GM19452 (cell line): ENCODE results near the gene PPHLN1.

Experiments used
- ATAC-seq: cut with Tn5 transposase; IDR thresholded peaks from one replicate; pipeline ENCODE4 v1.9.1; 2021; ENCODE audit not compliant: unreplicated experiment

Gene PPHLN1, protein sequence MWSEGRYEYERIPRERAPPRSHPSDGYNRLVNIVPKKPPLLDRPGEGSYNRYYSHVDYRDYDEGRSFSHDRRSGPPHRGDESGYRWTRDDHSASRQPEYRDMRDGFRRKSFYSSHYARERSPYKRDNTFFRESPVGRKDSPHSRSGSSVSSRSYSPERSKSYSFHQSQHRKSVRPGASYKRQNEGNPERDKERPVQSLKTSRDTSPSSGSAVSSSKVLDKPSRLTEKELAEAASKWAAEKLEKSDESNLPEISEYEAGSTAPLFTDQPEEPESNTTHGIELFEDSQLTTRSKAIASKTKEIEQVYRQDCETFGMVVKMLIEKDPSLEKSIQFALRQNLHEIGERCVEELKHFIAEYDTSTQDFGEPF

DNA sequence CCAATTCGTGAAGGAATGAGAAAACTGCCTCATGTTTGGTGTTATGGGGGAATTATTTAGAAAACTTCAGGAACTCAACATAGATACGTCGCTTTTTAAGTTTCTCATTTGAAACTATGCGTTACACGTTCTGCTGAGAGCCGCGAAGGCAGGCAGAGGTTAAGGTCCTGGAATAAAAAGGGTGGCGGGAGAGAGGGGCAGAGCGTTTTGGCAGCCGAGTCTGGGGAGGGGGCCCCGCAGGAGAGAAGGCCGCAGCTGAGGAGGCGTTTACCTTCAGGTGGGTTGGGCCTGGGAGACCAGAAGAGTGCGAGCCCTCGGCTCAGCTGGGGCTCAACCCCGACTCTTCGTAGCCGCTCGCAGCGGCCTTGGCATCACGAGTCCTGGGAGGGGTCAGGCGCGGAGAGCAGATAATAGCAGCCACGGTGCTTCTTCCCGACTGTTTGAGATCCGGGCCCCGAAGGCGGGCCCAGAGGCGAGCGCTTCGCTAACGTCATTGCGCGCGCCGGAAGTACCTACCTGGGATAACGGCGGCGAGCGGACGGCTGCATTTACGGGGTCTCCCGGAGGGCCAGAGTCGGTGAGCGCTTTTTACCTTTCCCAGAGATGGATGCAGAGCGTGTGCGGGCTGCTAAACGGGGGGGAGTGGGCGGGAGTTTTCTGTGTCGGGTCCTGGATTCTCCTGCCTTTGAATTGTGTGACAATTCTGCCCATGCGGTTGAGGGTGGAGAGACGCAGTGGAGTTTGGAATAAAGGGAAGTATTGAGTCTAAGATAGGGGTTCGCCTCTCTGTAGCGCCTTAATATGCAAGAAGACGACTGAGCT, at the start of gene PPHLN1, which contains the start of gene ZCRB1:
PPHLN1 (plus strand) TSS at position 515 of the 822 bp plus-strand sequence. CDS start 9,736 bp downstream, outside the sequence.
ZCRB1 (minus strand) TSS at position 442 of the 822 bp plus-strand sequence. CDS start 1,992 bp downstream, outside the sequence.
- ATAC-seq: peak; percentile 94

DNA sequence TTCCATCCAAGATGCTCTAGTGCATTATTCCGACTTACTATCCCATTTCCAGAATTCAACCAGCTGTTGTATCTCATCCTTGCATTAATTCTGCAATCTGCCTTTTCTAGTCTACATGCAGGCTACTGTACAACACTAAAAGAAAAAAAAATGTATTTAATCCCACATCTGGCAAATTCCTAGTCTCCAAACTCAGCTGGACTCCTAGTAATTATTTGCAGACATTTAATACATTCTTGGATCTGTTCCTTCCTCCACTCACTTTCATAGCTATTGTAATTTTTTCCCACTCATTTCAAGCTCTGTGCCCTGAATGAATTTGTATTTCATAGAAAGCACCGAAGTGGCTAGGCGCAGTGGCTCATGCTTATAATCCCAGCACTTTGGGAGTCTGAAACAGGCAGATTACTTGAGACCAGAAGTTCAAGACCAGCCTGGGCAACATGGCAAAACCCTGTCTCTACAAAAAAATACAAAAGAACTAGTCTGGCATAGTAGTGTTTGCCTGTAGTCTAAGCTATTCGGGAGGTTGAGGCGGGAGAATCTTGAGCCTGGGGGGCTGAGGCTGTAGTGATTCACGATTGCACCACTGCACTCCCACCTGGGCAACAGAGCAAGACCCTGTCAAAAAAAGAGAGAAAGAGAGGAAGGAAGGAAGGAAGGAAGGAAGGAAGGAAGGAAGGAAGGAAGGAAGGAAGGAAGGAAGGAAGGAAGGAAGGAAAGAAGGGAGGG, 48.4 kb upstream of the PPHLN1 start:
- no peak for ATAC-seq

DNA sequence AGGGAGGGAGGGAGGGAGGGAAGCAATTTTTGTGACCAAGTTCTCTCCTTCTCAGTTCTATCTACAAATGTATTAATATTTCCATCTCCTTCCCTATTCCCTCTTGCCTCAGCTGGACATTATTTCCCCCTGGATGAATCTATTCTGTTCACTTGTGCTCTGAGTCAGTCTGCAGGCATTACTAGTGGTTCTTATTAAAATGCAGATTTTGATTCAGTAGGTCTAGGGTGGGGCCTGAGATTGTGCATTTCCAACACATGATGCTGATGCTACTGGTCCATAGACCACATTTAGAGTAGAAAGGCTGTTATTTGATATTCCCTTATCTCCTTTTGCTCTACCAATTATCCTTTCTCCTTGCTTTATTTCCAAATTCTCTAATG, 47.8 kb upstream of the PPHLN1 start:
- no peak for ATAC-seq

DNA sequence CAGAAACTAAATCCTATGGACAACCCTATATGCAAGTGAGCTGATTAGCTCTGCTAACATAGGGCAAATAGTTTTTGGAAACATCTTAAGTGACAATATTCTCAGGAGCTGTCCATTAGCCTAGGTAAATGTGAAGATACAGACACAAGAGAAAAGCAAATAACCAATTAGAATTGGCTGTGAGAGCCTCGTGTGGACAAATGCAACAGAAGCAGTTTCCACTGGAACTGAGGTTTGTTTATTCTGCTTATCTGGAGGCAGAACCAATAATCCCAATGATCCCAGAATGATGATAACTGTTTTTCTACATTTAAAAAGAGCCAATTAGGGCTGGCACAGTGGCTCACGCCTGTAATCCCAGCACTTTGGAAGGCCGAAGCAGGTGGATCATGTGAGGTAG, 44.7 kb upstream of the PPHLN1 start:
- no peak for ATAC-seq

DNA sequence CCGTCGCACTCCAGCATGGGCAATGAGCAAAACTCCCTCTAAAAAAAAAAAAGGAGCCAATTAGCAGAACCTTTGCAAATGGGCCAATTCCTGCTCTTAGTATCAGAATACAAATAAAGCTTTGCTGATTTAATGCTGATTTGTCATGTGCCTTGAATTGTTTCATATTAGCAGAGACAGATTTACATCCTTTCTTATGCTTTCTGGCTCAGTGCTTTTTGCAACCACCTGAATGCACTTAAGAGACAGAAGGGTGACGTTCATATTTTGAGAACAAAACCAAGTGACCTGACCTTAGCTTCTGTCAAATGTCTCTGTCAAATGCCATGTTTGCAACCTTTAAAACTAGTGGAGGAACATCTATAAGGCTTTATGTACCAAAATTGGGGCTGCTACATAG, 44.1 kb upstream of the PPHLN1 start:
- no peak for ATAC-seq

DNA sequence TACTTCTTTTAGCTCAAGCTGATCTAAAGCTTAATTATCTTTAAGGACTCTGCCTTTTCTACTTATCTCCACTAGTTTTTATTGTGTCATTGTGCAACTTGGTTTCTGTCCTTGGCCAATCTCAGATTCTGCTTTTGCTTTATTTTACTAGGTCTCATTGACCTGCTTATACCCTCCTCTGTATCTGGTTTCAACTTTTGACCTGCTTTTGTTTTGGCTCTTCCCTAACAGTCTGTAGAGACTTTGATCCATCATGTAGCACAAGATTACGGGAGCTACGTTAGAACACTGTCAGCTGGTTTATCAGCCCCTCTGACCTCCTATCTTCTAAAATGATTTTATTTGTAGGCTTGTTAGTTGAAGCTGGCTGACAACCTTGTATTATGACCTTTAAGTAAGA, 43.7 kb upstream of the PPHLN1 start:
- no peak for ATAC-seq

DNA sequence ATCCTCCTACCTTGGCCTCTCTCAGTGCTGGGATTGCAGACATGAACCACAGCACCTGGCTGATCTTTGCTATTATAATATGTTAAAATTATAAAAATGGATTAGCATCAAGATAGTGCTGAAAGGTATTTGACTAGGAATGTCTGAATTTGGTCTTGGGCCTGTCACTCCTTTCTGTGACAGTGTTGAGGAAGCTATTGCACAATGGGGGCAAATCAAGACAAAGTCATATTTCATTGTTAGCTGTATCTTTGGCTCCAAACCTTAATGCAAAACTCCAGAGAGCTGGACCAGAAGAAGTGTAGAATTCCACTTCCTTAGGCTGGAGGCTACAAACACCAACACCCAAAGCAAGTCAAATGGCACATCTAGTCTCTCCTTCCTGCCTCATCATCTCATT, 42.2 kb upstream of the PPHLN1 start:
- ATAC-seq: no peak

DNA sequence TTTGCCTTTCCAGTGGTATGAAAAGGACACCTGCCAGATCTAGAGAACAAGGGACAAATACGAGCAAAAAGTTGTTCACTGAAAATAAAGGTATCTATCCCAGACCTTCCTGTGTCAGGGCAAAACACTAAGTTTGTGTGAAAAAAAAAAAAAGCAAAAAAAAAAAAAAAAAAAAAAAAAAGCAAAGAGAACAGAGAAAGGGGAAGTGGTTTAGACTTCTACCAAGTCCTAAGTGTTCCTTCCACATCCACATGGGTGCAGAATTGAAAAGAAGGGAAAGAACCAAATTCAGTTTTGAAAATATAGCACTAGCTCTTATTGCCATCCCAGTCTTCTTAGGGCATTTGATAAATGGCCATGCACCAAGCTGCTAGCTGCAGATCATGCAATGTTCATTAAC, 41.8 kb upstream of the PPHLN1 start:
- no peak for ATAC-seq

DNA sequence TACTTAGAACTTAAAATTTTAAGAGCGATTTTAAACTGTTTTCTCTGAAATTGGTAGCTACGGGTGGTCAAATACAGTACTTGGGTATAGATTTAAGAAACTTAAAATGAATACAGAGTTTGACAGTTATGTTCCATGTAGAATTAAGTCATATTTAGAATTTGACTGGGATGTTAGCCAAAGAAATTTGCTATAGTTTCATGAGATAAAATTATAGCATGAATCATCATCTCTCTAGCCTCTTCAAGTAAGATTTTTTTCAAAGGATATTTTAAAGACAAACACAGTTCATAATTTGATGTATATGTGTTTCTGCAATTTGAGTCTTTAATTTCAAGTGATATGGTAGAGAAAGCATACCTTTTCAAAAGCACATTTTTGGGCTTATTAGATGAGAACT, 41.1 kb upstream of the PPHLN1 start:
- ATAC-seq: no peak

DNA sequence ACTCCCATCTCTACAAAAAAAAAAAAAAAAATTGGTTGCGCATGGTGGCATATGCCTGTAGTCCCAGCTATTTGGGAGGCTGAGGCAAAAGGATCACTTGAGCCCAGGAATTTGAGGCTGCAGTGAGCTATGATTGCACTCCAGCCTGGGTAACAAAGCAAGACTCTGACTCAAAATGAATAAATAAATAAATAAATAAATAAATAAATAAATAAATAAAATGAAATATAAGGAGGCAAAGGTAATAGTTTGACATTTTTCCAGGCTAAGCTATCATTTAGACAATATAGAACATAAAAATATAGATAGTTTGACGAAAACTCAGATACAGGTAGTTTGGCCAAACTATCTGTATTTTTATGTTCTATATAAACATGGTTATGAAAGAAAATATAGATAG, 40.5 kb upstream of the PPHLN1 start:
- no peak for ATAC-seq

DNA sequence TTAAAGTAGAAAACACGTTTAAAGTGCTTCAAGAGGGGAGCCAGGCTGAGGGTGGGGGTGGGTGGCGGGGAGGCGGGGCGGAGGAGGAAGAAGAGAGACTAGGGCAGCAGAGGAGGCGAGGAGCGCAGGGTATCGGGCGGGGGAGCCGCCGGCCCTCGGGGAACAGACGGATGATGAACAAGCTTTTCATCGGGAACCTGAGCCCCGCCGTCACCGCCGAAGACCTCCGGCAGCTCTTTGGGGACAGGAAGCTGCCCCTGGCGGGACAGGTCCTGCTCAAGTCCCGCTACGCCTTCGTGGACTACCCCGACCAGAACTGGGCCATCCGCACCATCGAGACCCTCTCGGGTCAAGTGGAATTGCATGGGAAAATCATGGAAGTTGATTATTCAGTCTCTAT, 39.2 kb upstream of the PPHLN1 start:
- ATAC-seq: no peak

DNA sequence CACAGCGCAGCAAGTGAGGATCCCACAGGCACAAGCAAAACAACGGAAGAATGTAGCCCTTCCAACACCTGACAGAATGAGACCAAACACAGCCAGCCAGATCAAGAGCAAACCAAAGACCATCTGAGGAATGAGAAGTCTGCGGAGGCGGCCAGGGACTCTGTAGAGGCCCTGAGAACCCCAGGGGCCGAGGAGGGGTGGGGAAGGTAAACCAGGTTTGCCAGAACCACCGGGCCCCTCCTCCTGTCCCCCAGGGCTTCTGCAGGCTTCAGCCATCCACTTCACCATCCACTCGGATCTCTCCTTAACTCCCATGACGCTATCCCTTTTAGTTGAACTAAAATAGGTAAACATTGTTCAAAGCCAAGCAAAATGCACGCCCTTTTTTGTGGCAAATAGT, 37.4 kb upstream of the PPHLN1 start:
- ATAC-seq: no peak

DNA sequence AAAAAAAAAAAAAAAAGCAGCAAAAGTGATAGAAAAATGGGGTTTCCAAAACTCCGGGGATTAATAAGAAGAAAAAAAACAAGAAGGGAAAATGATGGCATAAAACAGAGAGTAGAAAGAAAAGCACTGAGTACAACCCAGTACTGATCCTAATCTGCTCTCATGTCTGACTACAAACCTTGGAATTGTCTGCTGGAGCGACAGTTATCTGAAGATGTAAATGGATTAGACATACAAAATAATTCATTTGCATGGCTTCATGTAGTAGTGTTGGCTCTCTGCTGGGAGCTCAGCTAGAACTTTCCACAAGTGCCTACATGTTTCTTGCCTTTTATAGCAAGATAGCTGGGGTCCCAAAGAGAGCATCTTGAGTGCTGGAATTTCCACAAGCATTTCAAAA, 34.3 kb upstream of the PPHLN1 start:
- ATAC-seq: no peak

DNA sequence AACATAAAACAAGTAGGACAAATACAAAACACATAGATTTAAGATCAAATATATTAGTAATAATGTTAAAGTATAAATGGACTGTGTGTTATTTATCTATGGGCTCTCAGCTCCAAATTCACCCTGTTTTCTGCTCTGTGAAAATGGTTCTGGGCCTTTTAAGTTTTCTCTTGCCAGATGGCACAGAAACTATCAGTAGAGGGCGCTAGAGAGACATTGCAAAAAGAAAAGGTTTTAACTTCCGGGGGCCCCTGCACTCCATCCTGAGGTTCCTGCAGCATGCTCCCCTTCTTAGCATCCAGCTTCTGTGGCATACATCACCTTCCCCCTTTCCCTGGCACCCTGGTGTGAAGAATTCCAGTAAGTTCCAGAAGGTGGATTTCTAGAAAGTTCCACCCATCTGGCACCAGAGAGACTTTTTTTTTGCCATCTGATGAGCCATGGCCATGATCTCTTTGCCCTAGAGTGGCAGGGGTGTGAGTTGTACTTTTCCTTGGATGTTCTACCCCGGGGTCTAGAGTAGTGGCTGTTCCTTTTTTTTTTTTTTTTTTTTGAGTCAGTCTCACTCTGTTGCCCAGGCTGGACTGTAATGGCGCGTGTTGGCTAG, 29.4 kb upstream of the PPHLN1 start:
- ATAC-seq: no peak

DNA sequence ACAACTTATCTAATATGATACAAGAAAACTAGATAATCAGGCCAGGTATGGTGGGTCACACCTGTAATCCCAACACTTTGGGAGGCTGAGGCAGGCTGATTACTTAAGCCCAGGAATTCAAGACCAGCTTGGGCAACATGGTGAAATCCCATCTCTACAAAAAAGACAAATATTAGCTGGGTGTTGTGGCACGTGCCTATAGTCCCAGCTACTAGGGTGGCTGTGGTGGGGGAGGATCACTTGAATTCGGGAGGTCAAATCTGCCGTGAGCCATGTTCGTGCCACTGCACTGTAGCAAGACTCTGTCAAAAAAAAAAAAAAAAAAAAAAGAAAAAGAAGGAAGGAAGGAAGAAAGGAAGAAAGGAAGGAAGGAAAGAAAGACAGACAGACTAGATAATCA, 27.1 kb upstream of the PPHLN1 start:
- ATAC-seq: no peak

DNA sequence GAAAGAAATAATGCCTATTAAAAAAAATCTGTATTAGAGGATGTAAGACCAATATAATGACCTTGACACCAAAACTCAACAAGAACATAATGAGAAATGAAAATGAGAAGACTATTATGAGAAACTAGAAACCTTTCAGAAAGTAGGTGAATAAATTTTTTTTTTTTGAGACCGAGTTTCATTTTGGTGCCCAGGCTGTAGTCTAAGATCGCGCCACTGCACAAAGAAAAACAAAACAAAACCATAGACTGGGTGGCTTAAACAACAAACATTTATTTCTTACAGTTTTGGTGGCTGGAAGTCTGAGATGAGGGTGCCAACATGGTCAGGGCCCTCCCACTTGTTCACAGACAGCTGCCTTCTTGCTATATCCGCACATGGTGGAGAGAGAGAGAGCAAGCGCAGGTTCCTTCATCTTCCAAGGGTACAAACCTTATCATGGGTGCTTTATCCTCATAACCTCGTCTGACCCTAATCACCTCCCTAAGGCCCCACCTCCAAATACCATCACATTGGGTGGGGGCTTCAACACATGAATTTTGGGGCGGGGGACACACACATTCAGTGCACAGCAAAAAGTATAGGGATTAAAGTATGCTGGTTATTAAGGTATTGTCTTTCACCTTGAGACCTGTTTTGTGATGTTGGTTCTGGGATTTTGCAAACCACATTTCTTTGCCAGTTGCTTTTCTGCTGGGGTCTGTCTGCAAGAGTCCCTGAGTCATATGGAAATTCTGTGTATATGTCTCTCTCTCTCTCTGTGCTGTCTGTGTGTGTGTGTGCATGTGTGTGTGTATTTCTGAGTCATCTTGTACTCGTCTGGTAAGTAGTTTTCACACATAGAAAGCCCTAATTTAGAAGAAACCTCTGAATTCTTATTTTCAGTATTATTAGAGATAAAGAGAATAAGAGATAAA, 26.3 kb upstream of the PPHLN1 start:
- ATAC-seq: peak; percentile 81

DNA sequence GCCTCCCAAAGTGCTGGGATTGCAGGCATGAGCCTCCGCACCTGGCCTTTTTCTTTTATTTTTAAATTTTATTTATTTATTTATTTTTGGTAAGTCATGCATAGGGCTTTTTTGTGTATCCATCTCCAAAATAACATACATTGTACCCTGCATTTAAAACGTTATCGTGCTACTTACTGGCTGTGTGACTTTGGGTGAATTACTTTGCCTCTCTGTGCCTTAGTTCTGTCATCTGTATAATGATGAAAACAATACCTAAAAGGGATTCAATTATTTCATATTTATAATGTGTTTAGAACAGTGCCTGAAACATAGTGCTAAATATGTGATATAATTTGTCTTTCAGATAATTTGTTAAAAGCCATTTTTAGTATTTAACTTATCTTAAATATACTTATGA, 19.7 kb upstream of the PPHLN1 start:
- no peak for ATAC-seq

DNA sequence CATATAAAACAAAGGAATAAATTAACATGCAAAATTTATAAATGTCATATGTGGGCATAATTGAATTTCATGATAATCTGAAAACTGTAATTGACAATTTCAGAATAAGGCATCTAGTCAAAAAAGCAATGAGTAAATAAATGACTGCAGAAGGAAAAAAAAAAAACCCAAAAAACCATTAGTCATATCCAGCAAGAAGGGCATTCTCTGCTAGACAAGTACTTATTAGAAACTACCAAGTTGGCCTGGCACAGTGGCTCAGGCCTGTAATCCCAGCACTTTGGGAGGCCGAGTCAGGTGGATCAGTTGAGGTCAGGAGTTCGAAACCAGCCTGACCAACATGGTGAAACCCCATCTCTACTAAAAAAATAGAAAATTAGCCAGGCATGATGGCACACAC, 17.6 kb upstream of the PPHLN1 start:
- ATAC-seq: no peak

DNA sequence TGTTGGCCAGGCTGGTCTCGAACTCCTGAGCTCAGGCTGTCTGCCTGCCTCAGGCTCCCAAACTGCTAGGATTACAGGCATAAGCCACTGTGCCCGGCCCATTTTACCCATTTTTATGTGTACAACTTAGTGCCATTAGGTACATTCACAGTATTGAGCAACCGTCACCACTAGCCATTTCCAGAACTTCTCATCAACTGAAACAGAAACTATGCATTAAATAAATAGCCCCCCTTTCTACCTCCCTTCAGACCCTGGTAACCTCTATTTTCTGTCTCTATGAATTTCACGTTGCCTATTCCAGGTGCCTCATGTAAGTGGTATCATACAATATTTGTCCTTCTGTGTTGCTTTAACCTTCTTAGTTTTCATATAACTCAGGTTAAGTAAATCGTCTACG, 16.0 kb upstream of the PPHLN1 start:
- ATAC-seq: no peak

DNA sequence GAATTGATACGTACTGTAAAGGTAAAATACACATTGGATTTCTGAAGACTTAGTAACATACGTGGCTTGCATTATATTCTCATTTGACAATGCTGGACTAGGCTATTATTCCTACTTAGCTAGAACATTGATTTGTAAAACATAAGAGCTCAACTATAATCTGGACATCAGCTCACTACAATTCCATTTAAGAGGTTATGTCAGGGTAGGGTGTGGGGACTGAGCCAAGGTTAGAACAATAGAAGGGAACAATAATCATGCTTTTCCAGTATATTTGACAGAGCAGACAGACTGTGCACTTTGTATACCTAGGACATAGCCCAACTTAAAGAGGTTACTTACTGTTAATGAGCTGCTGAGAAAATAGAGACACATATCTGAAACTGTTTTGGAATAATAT, 10.9 kb upstream of the PPHLN1 start:
- ATAC-seq: no peak
